Measurements from ENCODE around the gene IGSF21.

DNA sequence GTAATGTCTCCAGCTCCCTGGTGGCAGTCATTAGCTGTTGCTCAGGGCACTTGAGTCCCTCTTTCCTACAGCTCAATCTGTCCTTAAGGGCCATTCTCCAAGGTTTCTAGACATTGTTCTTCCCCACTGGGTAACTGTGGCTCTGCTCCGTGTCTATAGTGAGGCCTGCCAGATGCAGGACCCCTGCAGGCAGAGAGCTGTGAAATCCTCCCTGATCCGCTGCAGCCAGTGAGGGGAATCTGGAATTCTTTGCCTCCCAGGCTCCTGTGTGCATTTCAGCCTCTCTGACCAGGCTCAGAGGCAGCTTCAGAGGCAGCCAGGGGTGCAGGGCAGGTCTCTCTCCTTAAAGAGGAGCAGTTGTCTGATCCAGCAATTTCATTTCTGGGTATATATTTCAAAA is 14.4 kb upstream of the IGSF21 start:
- TF ChIP-seq POLR2A (IDR thresholded peaks at IDR 0.05; ENCODE audit: low read length) (no peak), GATA1 (IDR thresholded peaks at IDR 0.05; ENCODE audit: low read depth, low read length) (no peak)
